HG02610 (cell line): Measurements from ENCODE around the gene PRKN.

Experiments used
- ATAC-seq: cut with Tn5 transposase; IDR thresholded peaks from one replicate; pipeline ENCODE4 v1.9.1; 2021; ENCODE audit warnings: mild to moderate bottlenecking, moderate library complexity; ENCODE audit not compliant: unreplicated experiment

Gene PRKN

DNA sequence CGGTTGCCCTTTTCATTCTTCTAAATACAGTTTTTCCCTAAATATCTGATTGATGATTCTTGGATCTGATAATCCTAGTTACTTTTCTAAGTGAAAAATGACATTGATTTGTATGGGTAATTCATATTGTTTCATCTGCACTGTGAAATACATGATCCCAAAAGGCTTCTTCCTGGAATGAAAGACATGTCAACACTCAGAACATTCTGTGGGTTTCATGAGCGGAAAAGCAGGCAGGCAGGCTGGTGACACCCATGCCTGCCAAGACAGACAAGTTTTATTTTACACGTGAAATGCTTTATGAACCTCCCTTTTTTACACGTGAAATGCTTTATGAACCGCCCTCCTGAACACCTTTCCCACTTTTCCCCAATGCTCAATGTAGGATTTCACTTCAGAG, 105.0 kb downstream of the PRKN start:
- ATAC-seq, result no peak

DNA sequence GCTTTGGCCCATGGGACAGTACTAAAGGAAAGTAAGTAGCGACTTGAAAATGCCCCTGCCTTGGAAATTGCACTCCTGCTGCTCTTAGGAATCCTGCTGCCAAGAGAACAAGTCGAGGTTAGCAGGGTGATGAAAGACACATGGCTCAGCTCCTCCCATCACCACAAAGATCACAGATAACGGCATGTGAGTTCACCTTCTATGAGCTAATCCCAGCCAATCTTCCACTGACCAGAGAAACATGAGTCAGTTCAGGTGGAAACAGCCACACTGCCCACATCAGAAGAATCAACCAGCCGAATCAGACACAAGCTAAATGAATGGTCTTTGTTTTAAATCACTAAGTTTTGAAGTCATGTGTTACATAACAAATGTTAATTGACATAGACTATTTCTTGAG, 106.3 kb downstream of the PRKN start:
- ATAC-seq, result peak; percentile 84

DNA sequence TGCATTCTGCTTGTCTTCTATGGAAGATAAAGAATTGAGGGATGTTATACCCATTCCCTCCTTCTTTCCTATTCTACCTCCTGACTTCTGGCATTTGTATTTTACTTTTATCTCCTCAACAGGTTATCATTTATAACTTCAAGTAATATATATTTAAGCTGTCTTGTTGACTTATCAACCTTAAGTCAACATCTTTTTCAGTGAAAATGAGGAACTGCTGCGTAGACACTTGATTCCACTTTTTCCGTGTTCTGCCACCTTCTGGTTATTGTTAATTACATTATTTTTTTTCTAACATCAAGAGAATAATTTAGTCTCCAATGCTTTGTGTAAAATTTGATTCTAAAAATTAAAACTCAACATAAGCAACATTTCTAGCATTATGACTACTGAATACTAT, 107.5 kb downstream of the PRKN start:
- no peak for ATAC-seq

DNA sequence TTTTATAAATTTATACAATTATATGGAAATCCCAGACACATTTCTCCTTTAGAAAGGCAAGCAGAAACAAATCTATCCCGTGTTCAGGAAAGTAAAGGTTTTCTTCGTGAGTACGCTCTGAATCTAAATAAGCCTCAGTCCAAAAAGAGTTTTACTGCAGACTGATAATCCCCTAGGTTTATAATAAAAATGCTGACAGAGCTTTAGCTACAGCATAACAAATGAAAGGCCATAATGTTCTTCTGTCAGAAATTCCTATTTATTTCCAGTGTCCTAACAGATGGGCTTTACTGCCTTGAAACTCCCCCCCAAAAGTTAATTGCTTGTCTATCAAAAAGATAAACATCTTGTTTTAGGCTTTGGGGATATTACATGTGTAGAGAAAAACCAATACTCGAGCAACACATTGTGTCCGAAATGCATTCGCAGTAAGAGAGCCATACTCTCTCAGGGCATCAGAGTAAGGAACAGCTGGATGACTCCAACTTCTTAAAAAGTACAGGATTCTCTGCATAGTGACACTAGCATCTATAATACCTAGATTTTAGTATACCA, 109.0 kb downstream of the PRKN start:
- no peak for ATAC-seq

DNA sequence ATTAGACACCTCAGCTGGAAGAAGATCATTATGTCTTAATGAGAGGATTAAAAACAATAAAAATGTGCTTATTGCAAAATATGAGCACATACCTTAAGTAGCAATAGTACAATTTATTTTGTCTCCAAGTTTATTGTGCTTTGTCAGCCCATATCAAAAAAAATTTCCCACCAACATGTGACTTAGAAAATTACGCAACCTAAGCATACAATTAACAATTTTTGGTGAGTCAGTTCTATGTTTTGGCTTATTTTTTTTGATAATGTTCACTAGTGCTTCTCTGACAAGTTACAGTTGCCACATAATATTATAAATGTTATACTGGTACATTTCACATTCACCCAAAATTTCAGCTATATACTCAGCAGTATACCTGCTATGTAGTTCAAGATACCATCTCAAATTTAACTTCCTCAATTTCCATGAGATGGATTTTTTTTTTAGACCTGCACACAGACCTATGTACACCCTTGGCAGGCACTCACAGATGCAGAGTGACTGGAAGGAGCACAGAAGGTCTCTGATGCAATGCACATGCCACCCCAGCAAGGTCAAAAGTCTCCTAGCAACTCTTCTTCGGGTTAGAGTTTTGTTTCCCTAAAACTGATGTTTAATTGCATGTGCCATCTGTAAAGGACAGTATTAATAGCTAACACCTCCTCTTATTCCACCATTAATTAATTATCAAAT, 112.4 kb downstream of the PRKN start:
- no peak for ATAC-seq

DNA sequence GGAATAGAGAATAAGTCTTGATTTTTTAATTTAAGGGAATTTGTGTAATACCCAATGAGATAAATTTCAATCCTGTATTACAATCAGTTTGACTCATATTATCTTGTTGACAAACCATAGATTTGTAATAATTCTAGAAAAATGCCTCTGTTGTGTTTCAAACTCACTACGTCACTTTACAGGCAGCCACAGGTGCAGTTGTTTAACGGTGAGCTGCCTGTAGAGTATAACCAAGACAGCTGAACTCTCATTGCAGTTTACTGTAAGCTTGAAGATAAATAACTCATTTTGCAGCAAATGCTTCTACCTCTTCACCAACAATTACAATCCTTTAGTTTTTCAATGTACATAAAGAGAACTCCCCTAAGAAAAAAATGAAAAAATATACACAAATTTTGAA, 114.3 kb downstream of the PRKN start:
- ATAC-seq, result no peak

DNA sequence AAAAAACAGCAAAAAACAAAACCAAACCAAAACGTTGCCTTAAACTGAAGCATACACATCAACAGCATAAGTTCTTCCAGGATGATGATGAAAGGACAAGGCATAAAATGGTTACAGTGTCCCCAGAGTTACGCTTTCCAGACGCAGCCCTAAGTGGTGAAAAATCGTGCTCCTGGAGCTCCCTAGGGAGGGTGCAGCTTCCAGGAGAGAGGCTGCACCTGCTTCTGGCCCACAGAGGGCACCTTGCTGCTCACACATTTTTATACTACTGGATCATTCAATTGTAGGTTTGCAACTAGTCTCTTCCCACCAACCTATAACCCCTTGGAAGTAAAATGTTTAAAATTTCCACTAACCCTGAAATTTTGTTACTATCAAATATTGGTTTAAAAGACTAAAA, 115.0 kb downstream of the PRKN start:
- no peak for ATAC-seq

DNA sequence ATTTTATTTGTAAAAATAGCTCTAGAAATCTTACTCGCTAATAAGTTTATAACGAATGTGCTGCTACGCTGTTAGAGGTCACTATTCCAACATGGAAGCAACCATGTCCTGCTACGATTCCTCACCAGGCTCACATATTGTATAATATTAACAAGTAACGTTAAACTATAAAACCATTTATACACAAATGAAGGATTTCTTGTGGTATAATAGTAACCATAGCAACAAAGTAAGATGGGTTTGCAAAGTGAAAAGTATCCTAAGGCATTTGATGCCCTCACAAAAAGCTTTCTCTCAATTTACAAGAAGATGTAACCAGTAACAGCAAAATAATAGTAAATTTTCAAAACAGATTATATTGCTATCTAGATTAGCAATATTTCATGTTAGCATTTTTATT, 117.2 kb downstream of the PRKN start:
- no peak for ATAC-seq

DNA sequence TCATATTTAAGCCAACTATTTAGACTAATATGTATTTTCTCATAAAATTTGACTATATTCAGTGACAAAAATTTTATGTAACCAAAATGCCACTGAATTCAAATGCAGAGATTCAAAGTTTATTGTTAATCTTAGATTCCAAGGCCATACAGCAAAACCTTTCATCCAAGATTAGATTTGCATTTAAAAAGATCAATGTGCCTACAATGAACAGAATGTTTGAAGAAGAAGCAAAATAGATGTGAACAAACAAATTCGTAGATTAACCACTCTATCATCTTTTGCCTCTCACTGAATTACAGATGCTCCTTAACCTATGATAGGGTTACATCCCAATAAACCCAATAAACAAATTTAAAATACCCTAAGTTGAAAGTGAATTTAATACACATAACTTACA, 121.7 kb downstream of the PRKN start:
- ATAC-seq, result no peak

DNA sequence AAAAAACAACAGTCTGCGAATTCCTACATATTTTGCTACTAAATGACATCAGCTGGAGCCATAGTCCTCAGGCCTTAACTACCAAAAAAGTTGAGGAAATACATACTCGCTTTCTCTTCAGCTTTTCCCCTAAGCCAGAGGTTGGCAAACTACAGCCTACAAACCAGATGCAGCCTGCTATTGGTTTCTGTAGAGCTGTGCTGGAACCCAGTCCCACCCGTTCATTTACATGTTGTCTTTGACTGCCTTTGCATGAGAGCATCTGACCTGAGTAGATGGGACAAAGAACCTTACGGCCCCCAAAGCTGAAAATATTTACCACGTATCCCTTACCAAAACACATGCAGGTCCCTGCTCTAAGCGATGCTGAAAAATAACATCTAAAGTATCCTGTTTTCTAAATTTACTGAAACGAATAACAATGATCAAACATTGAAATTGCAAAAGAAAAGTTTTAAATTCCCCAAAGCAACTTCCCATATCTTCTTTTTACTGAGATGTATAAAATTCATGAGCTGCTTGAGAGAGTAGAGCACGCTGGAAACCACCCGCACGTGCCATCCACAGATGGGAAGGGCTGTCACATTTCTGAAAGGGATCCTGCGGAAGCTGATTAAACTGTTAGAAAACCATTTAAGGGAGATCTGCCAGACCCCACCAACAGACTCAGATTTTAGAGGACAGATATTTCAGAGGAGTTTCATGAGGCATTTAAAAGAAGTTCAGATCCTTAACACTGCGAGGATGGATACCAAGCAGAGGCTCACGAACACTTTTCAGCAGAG, 124.1 kb downstream of the PRKN start:
- no peak for ATAC-seq

DNA sequence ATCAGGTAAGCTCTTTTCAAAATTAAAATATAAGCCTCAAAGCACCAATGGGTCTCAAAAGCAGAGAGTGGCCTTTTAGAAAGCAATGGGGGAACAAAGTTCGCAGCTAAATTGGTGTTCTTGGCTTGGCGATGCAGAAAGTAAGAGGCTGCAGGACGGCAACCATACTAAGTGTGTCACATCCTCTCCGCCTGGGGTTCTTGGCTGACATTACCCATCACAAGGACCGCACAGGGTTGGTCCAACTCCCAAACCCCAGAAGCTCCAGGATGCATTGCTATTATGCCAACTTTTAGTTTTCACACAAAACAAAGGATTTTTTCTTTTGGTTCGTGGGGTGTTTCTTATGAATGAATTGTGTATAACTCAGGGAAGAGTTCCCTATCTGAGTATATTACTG, 124.8 kb downstream of the PRKN start:
- ATAC-seq, result no peak

DNA sequence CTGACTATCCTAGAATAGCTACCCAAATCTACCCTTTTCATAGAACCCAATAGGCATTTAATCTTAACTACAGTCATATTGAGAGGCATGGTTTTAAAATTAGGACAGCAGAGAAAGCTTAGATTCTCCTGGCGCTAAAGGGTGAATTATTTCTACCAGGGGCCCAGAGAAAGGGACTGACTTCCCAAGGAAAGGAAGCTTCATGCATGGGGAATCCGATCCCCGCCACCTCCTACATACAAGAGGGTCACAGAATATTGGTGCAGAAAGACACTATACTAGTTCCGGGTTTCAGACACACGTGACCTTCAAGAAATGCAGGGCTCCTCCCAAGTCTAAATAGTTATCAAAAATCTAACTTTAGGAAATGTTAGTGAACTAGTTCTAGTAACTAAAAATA, 130.9 kb downstream of the PRKN start:
- no peak for ATAC-seq

DNA sequence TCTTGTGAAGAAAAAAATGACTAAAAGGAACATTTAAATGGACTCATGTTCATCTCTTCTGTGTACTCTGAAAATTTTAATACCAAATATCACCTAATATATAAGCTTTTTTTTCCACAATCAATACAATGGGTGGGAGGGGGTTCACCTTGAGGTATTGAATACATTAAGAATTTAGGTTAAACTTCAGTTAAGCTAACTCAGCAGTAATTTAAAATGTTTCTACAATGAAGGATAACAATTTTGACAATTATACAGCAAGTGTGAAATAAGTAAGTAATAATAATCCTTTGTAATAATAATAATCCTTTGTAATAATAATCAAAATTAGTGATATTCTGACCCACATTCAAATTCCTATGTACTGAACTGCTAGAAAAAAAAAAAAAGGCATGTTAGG, 136.0 kb downstream of the PRKN start:
- ATAC-seq, result no peak

DNA sequence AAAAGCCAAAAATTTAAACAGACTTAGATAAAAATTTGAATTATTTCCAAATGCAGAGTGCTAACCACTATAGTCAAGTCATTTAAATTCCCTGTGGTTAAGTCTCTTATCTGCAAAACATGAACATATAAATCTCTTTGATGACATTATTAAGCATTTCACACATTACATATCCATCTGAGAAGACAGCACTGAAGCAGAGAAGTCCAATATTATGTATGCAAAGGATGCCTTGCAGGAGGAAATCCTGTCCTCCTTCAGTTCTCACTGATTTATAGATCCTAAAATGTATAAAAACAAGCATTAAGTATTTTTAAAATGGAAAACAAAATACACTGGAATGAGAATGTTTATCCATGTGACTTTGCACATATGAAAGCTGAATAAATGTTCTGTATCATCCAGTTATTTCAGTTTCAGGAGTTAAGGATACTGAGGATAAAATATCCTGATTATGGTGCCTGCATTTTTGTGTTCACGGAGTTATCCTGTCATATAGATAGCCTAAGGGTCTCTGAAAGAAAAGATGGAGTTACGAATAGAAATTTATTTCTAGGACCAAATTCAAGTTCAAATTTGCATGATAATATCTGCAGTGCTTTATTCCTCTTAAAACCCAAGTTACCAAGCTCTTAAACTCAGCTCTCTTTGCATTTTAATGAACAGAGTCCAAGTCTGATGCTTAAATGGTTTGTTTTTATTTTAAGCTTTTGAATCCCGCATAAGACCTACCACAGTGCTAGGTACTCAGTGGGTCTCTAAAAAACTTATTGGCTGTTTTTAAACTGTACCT, 145.4 kb downstream of the PRKN start:
- ATAC-seq, result no peak

DNA sequence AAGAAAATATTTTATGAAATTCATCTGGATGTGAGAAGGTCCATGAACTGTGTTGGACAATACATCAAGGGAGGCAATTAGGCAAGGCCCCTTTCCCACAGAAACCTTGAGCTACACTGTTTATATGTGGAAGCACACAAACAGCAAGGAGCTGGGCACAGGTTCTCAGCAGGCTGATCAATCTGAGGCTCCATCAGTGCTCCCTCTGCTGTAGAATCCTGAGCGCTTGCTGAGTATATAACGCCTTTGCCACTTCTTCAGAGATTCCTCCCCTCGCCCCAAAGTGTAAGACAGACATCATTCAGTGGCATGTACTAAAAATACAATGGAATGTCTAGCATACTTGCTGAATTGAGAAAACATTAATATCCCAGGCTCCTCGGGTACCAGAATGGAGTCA, 146.9 kb downstream of the PRKN start:
- ATAC-seq, result no peak

DNA sequence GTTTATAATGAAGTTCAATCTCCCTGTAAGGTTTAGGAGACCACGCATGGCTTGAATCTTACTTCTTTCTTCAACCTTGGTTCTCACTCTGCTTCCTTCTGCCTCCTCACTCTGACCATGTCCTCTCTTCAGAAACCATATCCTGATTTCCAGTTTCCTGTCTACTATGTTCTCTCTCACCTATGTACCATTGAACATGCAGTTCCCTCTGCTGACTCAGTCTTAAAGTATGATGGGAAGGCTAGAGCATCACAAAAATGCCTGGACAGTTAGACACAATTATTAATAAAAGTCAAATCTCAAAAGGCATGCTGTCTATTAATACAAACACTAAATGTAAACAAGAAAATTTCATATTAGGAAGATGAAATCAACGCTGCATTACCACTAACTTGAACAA, 151.6 kb downstream of the PRKN start:
- no peak for ATAC-seq

DNA sequence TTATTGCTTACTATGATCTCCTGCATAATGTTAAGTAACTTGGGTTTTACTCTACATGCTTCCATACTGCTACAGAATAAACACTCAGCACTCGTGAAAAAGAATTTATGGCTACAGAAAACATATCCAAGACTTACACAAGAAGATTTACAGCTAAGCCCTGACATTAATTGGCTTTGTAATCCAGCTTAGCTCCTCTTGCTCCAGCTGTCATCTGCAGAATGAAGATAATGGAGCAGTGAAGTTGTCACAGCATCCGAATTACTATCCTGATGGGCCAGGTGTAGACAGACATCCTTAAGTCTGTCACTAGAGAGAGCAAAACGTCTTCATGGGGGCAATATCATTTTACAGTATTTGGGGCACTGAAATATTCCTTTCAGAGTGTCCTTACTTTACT, 155.3 kb downstream of the PRKN start:
- ATAC-seq, result no peak

DNA sequence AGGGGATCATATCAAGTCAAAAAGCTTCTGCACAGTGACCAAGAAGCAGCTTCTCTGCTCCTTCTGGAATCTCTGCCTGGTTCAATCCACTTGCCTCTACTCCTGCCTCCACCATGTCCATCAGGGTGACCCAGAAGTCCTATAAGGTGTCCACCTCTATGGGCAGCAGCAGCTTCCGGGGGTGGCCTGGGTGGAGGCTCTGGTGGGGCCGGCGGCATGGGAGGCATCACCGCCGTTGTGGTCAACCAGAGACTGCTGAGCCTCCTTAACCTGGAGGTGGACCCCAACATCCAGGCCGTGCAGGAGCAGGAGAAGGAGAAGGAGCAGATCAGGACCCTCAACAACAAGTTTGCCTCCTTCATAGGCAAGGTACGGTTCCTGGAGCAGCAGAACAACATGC, 159.3 kb downstream of the PRKN start:
- no peak for ATAC-seq

DNA sequence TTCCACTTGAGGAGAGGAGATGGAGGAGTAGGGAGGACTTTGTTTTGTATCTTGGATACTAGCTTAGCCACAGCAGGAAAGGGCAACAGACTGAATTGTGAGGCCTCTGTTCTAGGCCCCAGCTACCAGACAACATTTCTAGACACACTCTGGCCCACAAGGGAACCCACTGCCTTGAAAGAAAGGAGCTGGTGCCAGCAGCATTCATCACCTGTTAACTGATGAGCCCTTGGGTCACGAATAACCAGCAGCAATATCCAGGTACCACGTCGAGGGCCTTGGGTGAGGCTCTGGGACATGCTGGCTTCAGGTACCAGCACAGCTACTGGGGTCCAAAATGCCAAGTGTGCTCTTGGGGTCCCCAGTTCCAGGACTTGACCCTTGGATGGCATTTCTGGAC, 165.5 kb downstream of the PRKN start:
- ATAC-seq, result no peak

DNA sequence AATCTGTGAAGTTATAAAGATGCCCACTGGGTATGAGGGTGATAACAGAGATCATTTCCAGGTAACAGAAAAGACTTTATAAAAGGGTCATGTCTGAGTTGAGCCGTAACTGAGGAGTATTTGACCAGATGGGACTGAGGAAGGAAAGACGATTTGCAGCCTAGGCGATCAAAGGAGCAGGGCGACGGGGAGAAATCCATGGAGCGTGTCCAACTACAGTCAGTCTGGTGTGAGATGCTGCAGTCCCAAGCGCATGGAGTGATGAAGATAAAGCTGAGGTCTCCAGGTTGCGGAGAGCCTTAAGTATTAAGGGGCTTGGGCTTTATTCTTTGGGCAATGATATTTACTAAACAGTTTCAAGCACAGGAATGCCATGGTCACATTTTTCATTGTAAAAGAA, 166.7 kb downstream of the PRKN start:
- no peak for ATAC-seq

DNA sequence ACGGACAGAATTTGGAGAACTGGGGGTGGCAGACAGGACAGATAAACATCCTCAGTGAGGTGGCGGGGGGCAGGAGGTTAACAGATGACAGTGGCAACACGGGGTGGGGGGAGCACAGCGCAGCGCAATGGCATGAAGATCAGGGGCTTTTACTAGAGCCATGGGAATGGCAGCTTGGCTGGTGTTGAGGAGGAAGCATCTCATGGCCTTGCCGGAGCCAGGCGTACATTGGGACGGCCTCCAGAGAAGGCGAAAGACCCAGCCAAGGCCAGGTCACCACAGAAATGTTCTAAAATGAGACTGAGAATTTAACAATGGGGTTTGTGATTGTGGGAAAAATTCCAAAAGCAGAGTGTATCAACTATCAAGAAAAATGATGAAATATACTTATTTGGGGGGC, 173.0 kb downstream of the PRKN start:
- no peak for ATAC-seq

DNA sequence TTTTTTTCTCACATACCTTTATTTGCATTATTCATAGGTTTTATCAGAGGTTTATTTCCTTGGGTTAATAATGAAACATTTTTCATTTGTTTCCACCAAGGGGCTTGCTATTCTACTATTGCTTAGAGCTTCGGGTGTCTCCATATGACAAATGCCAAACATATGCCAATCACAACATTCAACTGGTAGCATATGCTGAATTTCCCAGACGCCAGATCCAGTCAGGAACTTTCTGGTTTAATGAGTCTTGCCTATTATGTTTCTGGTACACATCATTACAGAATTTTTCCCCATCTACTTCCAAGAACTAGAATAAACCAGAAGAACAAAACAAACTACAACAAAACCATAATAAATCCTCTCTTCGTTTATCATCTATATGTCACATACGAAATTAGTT, 180.7 kb downstream of the PRKN start:
- ATAC-seq, result no peak
